IMR-90 (cell line): ENCODE results near the gene PPP1R9A. TPM values are rescaled to one million over a fixed set of nuclear protein-coding genes. Genes with fewer than 3 reads are reported as not detected.

Source experiments
- ATAC-seq: fragments of 200-7000 bp; cut with Tn5 transposase; 2 replicates; pipeline ENCODE4 v1.9.1; 2020; ENCODE audit warnings: low read depth, mild to moderate bottlenecking, moderate library complexity
- BruUV-seq: library from RNA; stranded (reverse); fragments of 400-500 nt; replicated peaks from 2 replicates; lab custom pipeline; 2021; lab: Mats Ljungman, UMichigan
- CTCF ChIA-PET: fragments of 300-600 bp; formaldehyde crosslinking; extraction: SDS; loops from one replicate; lab custom pipeline; 2021; ENCODE audit warnings: antibody characterized with exemption; lab: Yijun Ruan, JAX
- POLR2A ChIA-PET: fragments of 300-600 bp; sonication (Branson Sonifier 250); formaldehyde crosslinking; loops from one replicate; lab custom pipeline; 2022; ENCODE audit warnings: antibody characterized with exemption; ENCODE audit not compliant: unreplicated experiment; lab: Charles Lee
- DNase-seq: peaks from one replicate; pipeline ENCODE4 v3.0.0; 2013
- H2AFZ ChIP-seq: replicated peaks from 2 replicates; pipeline ENCODE3; 2013; ENCODE audit warnings: low read length, mild to moderate bottlenecking; ENCODE audit not compliant: poor library complexity
- H2AK5ac ChIP-seq: 2 replicates; pipeline ENCODE4 v1.6.1; 2013; ENCODE audit warnings: low read depth, low read length, inconsistent platforms
- H2AK9ac ChIP-seq: replicated peaks from 2 replicates; pipeline ENCODE3; 2013; ENCODE audit warnings: mild to moderate bottlenecking, low read depth, low read length, moderate library complexity; ENCODE audit not compliant: poor library complexity
- H2BK120ac ChIP-seq: 2 replicates; pipeline ENCODE4 v1.6.1; 2013; ENCODE audit warnings: low read depth, low read length, inconsistent platforms
- H2BK15ac ChIP-seq: 3 replicates; pipeline ENCODE4 v1.6.1; 2013; ENCODE audit warnings: low read depth, low read length, inconsistent platforms
- H2BK20ac ChIP-seq: 2 replicates; pipeline ENCODE4 v1.6.1; 2013; ENCODE audit warnings: low read depth, mild to moderate bottlenecking, inconsistent platforms, low read length, moderate library complexity
- H2BK5ac ChIP-seq: 2 replicates; pipeline ENCODE4 v1.6.1; 2013; ENCODE audit warnings: mild to moderate bottlenecking, low read depth, low read length, inconsistent platforms; ENCODE audit not compliant: poor library complexity, severe bottlenecking
- H3K14ac ChIP-seq: replicated peaks from 2 replicates; pipeline ENCODE4 v1.6.1; 2013; ENCODE audit warnings: low read depth, low read length, inconsistent platforms
- H3K18ac ChIP-seq: 2 replicates; pipeline ENCODE4 v1.6.1; 2013; ENCODE audit warnings: low read depth, low read length, control low read depth
- H3K23ac ChIP-seq: 2 replicates; pipeline ENCODE4 v1.6.1; 2013; ENCODE audit warnings: low read depth, low read length, inconsistent platforms
- H3K27ac ChIP-seq: 2 replicates; pipeline ENCODE4 v1.5.1; 2013; ENCODE audit warnings: mild to moderate bottlenecking, control low read depth, low read length; ENCODE audit not compliant: insufficient read depth
- H3K27me3 ChIP-seq: 2 replicates; pipeline ENCODE4 v1.6.1; 2013; ENCODE audit warnings: low read length; ENCODE audit not compliant: control insufficient read depth, insufficient read depth
- H3K36me3 ChIP-seq: 2 replicates; pipeline ENCODE4 v1.6.1; 2013; ENCODE audit warnings: low read length, mixed read lengths; ENCODE audit not compliant: control insufficient read depth, insufficient read depth
- H3K4ac ChIP-seq: 2 replicates; pipeline ENCODE4 v1.6.1; 2013; ENCODE audit warnings: low read depth, low read length, inconsistent platforms
- H3K4me1 ChIP-seq: 2 replicates; pipeline ENCODE4 v1.6.1; 2013; ENCODE audit warnings: low read length, mixed read lengths; ENCODE audit not compliant: control insufficient read depth, insufficient read depth
- H3K4me2 ChIP-seq: 2 replicates; pipeline ENCODE4 v1.6.1; 2013; ENCODE audit warnings: low read depth, mild to moderate bottlenecking, control low read depth, low read length, moderate library complexity
- H3K4me3 ChIP-seq: 2 replicates; pipeline ENCODE4 v1.5.1; 2013; ENCODE audit warnings: low read depth, mild to moderate bottlenecking, control low read depth, low read length, moderate library complexity; ENCODE audit not compliant: insufficient read depth
- H3K56ac ChIP-seq: 2 replicates; pipeline ENCODE4 v1.6.1; 2013; ENCODE audit warnings: low read length, inconsistent platforms; ENCODE audit not compliant: insufficient read depth; ENCODE audit errors: extremely low read depth
- H3K79me1 ChIP-seq, 2 experiments: 2 replicates each; pipeline ENCODE4 v1.6.1; 2013; ENCODE audit warnings: low read length in 2 of 2, inconsistent platforms in 1 of 2, low read depth in 1 of 2
- H3K9ac ChIP-seq: 2 replicates; pipeline ENCODE4 v1.6.1; 2013; ENCODE audit warnings: low read depth, low read length, control low read depth
- H3K9me1 ChIP-seq: 2 replicates; pipeline ENCODE4 v1.6.1; 2013; ENCODE audit warnings: low read length, inconsistent platforms; ENCODE audit not compliant: insufficient read depth
- H3K9me3 ChIP-seq: 2 replicates; pipeline ENCODE4 v1.6.1; 2013; ENCODE audit warnings: low read length; ENCODE audit not compliant: control insufficient read depth, insufficient read depth
- H4K20me1 ChIP-seq: 2 replicates; pipeline ENCODE4 v1.6.1; 2013; ENCODE audit warnings: low read length, inconsistent platforms; ENCODE audit not compliant: insufficient read depth
- H4K5ac ChIP-seq: 2 replicates; pipeline ENCODE4 v1.6.1; 2013; ENCODE audit warnings: mild to moderate bottlenecking, low read depth, low read length, control low read depth
- H4K8ac ChIP-seq, 2 experiments: 2 replicates each; pipeline ENCODE4 v1.6.1; 2013; ENCODE audit warnings: low read depth in 2 of 2, low read length in 2 of 2, control low read depth in 1 of 2, inconsistent platforms in 1 of 2
- H4K91ac ChIP-seq: 2 replicates; pipeline ENCODE4 v1.6.1; 2013; ENCODE audit warnings: low read depth, low read length, inconsistent platforms; ENCODE audit not compliant: insufficient read depth
- CEBPB ChIP-seq: IDR thresholded peaks from 2 replicates; pipeline ENCODE4 v1.6.1; 2012; ENCODE audit warnings: low read depth, low read length, improper control_type of control experiment
- MAFK ChIP-seq: IDR thresholded peaks from 2 replicates; pipeline ENCODE4 v1.6.1; 2012; ENCODE audit warnings: low read depth, low read length, improper control_type of control experiment
- MAZ ChIP-seq: IDR thresholded peaks from 2 replicates; pipeline ENCODE4 v1.6.1; 2012; ENCODE audit warnings: low read depth, mild to moderate bottlenecking, low read length, improper control_type of control experiment, moderate library complexity, borderline replicate concordance
- SMC3 ChIP-seq: fragments of 150-350 bp; IDR thresholded peaks from 2 replicates; pipeline ENCODE4 v1.6.1; 2016; ENCODE audit warnings: low read depth, mild to moderate bottlenecking, antibody characterized with exemption, low read length, moderate library complexity
- USF2 ChIP-seq: fragments of 150-350 bp; IDR thresholded peaks from 2 replicates; pipeline ENCODE4 v1.6.1; 2017; ENCODE audit warnings: mild to moderate bottlenecking, antibody characterized with exemption, low read length, low read depth
- WGBS, 2 experiments: methylation state at CpG; one replicate each; pipeline versions ENCODE4 v1.1.5 to v1.1.7; 2013; ENCODE audit warnings: missing lambda C conversion rate in 2 of 2; ENCODE audit not compliant: insufficient read length in 1 of 2; ENCODE audit errors: extremely low coverage in 2 of 2; 5-methylcytosine and 5-hydroxymethylcytosine counted together
- dilution Hi-C: fragments of 300-500 bp; cut with HindIII; formaldehyde crosslinking; loops from one replicate; pipeline ENCODE4 v1.14.3; 2018; ENCODE audit warnings: low sequenced_read_pairs; ENCODE audit not compliant: unreplicated experiment
- in situ Hi-C: fragments of 300-500 bp; cut with MboI; formaldehyde crosslinking; loops from 3 replicates; pipeline ENCODE4 v1.14.3; 2019; ENCODE audit warnings: low sequenced_read_pairs, inconsistent platforms, mixed read lengths
- intact Hi-C: fragments of 100-400 bp; cut with micrococcal nuclease; formaldehyde crosslinking; loops from 2 replicates; pipeline ENCODE4 v1.10.0; 2022
- polyA plus RNA-seq, 3 experiments: library from polyadenylated mRNA; depleted of rRNA; stranded (reverse); fragments of >200 nt; gene quantifications; 2 replicates each; pipeline ENCODE4 v1.2.3, GENCODE V29; 2012; ENCODE audit warnings: low replicate concordance in 1 of 3
- total RNA-seq: library from RNA; depleted of rRNA; stranded (reverse); fragments of >200 nt; gene quantifications from 2 replicates; pipeline ENCODE4 v1.2.3, GENCODE V29; 2012

Gene PPP1R9A
- total and polyA plus RNA-seq, 2 of the 4 experiments (the other 2 are of a cell fraction), result not detected

GRCh38 chr7:94907811-94908322, 473 bp downstream of the PPP1R9A start:
- Histone ChIP-seq H3K4me2 (peak overlapping the region; percentile 76; the same call in 1 of the 2 replicates), H3K4me1 (no peaks in the 10 kb centered on the region), H3K4me3 (no peak overlapping the region; the same call in 1 of the 2 replicates), H3K4ac (no peak overlapping the region), H3K56ac (no peak overlapping the region), H2BK20ac (no peak overlapping the region), H3K9me1 (no peaks in the 10 kb centered on the region), H3K23ac (no peak overlapping the region), H2AK5ac (no peak overlapping the region), H3K36me3 (no peaks in the 10 kb centered on the region), H3K79me1 (no peaks in the 10 kb centered on the region), H2BK120ac (no peak overlapping the region), H3K14ac (no peak overlapping the region), H2BK15ac (no peak overlapping the region), H2AK9ac (no peak overlapping the region), H4K5ac (no peak overlapping the region), H2AFZ (peak overlapping the region; percentile 58), H3K18ac (no peak overlapping the region), H3K9me3 (no peaks in the 10 kb centered on the region), H2BK5ac (no peak overlapping the region), H3K27me3 (peaks cover 30% of the 10 kb centered on the region), H3K27ac (no peak overlapping the region), H4K20me1 (no peaks in the 10 kb centered on the region), H4K91ac (no peak overlapping the region), H3K9ac (no peak overlapping the region), H4K8ac (no peak overlapping the region)
- CTCF ChIA-PET, result no interaction called here
- in situ Hi-C loops, result no loop called here
- DNase-seq (no peak), ATAC-seq (peak; percentile 82)
- POLR2A ChIA-PET, result no interaction called here
- no TSS peak for BruUV-seq
- dilution Hi-C loops, result no loop called here
- intact Hi-C loops, result no loop called here
- no CpG with 5 or more reads among the region's 65 CpGs for WGBS, 2 experiments
- TF ChIP-seq SMC3 (no peak), MAZ (no peak), USF2 (no peak), CEBPB (no peak), MAFK (no peak)
